OCI-LY1 (cell line): ENCODE measurements around the gene SOX5.

Experiments used
- H2AFZ ChIP-seq: fragments of 200-600 bp; sonication (generic), shearing (Covaris generic); 2 replicates; pipeline ENCODE4 v1.6.0; 2014; ENCODE audit warnings: antibody characterized with exemption, mild to moderate bottlenecking, low read length
- H3F3A ChIP-seq: fragments of 200-600 bp; sonication (generic), shearing (Covaris generic); 2 replicates; pipeline ENCODE4 v1.6.0; 2014; ENCODE audit warnings: mild to moderate bottlenecking, antibody characterized with exemption, low read length, moderate library complexity; ENCODE audit not compliant: insufficient read depth
- H3K27ac ChIP-seq: fragments of 200-600 bp; sonication (generic); 2 replicates; pipeline ENCODE4 v1.5.1; 2014; ENCODE audit warnings: low read length, mixed run types, mild to moderate bottlenecking, low read depth; ENCODE audit not compliant: poor library complexity, severe bottlenecking
- H3K27me3 ChIP-seq: fragments of 200-600 bp; sonication (generic); 2 replicates; pipeline ENCODE4 v1.6.0; 2014; ENCODE audit warnings: antibody characterized with exemption, mild to moderate bottlenecking, low read length, moderate library complexity; ENCODE audit not compliant: insufficient read depth
- H3K36me3 ChIP-seq: fragments of 200-600 bp; sonication (generic); 2 replicates; pipeline ENCODE4 v1.6.1; 2014; ENCODE audit warnings: mild to moderate bottlenecking, antibody characterized with exemption, low read length, moderate library complexity, mixed read lengths; ENCODE audit not compliant: insufficient read depth
- H3K4me1 ChIP-seq: fragments of 200-600 bp; sonication (generic); 2 replicates; pipeline ENCODE4 v1.5.1; 2014; ENCODE audit warnings: mild to moderate bottlenecking, low read length, moderate library complexity; ENCODE audit not compliant: insufficient read depth, severe bottlenecking
- H3K4me2 ChIP-seq: fragments of 200-600 bp; sonication (generic), shearing (Covaris generic); 2 replicates; pipeline ENCODE4 v1.6.1; 2014; ENCODE audit warnings: low read length
- H3K4me3 ChIP-seq: fragments of 200-600 bp; sonication (generic); 2 replicates; pipeline ENCODE4 v1.5.1; 2014; ENCODE audit warnings: low read length, low read depth, mild to moderate bottlenecking, mixed read lengths; ENCODE audit not compliant: poor library complexity, severe bottlenecking
- H3K79me2 ChIP-seq: fragments of 200-600 bp; shearing (Covaris generic); 2 replicates; pipeline ENCODE4 v1.6.1; 2016; ENCODE audit warnings: mixed run types, low read length, mixed read lengths; ENCODE audit not compliant: insufficient read depth
- H3K9ac ChIP-seq: fragments of 200-600 bp; sonication (generic), shearing (Covaris generic); 2 replicates; pipeline ENCODE4 v1.6.1; 2014; ENCODE audit warnings: mild to moderate bottlenecking, low read length, mixed read lengths
- H3K9me2 ChIP-seq: fragments of 200-600 bp; sonication (generic), shearing (Covaris generic); 2 replicates; pipeline ENCODE4 v1.6.1; 2014; ENCODE audit warnings: low read depth, mild to moderate bottlenecking, low read length, mixed read lengths
- H3K9me3 ChIP-seq: fragments of 200-600 bp; shearing (Covaris generic); 2 replicates; pipeline ENCODE4 v1.6.1; 2014; ENCODE audit warnings: low read length, mixed read lengths
- H4K20me1 ChIP-seq: fragments of 200-600 bp; sonication (generic), shearing (Covaris generic); 2 replicates; pipeline ENCODE4 v1.6.0; 2016; ENCODE audit warnings: mild to moderate bottlenecking, low read length; ENCODE audit not compliant: insufficient read depth
- CTCF ChIP-seq: fragments of 200-600 bp; sonication (generic), shearing (Covaris generic); IDR thresholded peaks from 2 replicates; pipeline ENCODE4 v1.5.1; 2017; ENCODE audit warnings: mild to moderate bottlenecking, antibody characterized with exemption, low read length, moderate library complexity, mixed read lengths
- EZH2 ChIP-seq: fragments of 200-600 bp; sonication (generic), shearing (Covaris generic); IDR thresholded peaks from 2 replicates; pipeline ENCODE4 v1.8.0; 2017; ENCODE audit warnings: borderline replicate concordance, mixed run types, mild to moderate bottlenecking, antibody characterized with exemption, low read length, moderate library complexity, mixed read lengths

SOX5 gene

GRCh38 chr12:23488130-23488529 is 461.3 kb downstream of the SOX5 start:
- H3K4me2 ChIP-seq, result no peak overlapping the region
- no peaks in the 10 kb centered on the region for H3K27me3 ChIP-seq
- no peak for TF ChIP-seq CTCF
- no peak for TF ChIP-seq EZH2
- no peak overlapping the region for H3K9ac ChIP-seq
- H3K36me3 ChIP-seq, result no peaks in the 10 kb centered on the region
- no peaks in the 10 kb centered on the region for H3K79me2 ChIP-seq
- no peaks in the 10 kb centered on the region for H4K20me1 ChIP-seq
- no peak overlapping the region for H2AFZ ChIP-seq
- no peaks in the 10 kb centered on the region for H3F3A ChIP-seq
- no peak overlapping the region for H3K27ac ChIP-seq
- H3K9me3 ChIP-seq, result no peaks in the 10 kb centered on the region
- no peaks in the 10 kb centered on the region for H3K9me2 ChIP-seq
- H3K4me1 ChIP-seq, result no peaks in the 10 kb centered on the region
- no peak overlapping the region for H3K4me3 ChIP-seq

- no peaks in the 10 kb centered on the region for H3K9me2 ChIP-seq
- H3K9me3 ChIP-seq, result no peaks in the 10 kb centered on the region
- no peaks in the 10 kb centered on the region for H3F3A ChIP-seq
- no peak overlapping the region for H3K4me2 ChIP-seq
- no peaks in the 10 kb centered on the region for H3K27me3 ChIP-seq
- no peak overlapping the region for H3K4me3 ChIP-seq
- H4K20me1 ChIP-seq, result no peaks in the 10 kb centered on the region
- no peaks in the 10 kb centered on the region for H3K79me2 ChIP-seq
- no peaks in the 10 kb centered on the region for H3K36me3 ChIP-seq
- no peak overlapping the region for H2AFZ ChIP-seq
- no peak overlapping the region for H3K27ac ChIP-seq
- no peaks in the 10 kb centered on the region for H3K4me1 ChIP-seq
- TF ChIP-seq EZH2, result no peak
- no peak for TF ChIP-seq CTCF
- no peak overlapping the region for H3K9ac ChIP-seq
These were observed 465.2 kb downstream of the SOX5 start for GRCh38 chr12:23484238-23484637.

- Histone ChIP-seq H3K27me3 (no peaks in the 10 kb centered on the region), H3K9me2 (no peaks in the 10 kb centered on the region), H3K4me1 (no peaks in the 10 kb centered on the region), H3F3A (no peaks in the 10 kb centered on the region), H3K36me3 (no peaks in the 10 kb centered on the region), H3K9ac (no peak overlapping the region), H3K27ac (no peak overlapping the region), H3K9me3 (no peaks in the 10 kb centered on the region), H2AFZ (no peak overlapping the region), H4K20me1 (no peaks in the 10 kb centered on the region), H3K4me2 (no peak overlapping the region), H3K79me2 (no peaks in the 10 kb centered on the region), H3K4me3 (no peak overlapping the region)
- TF ChIP-seq EZH2, result no peak
- no peak for TF ChIP-seq CTCF
These were observed 466.9 kb downstream of the SOX5 start for GRCh38 chr12:23482571-23482970.
